ENCODE results near the gene HCK.
"Not testable (repeated sequence)": the region's sequence is repeated elsewhere in the genome, so short reads cannot be mapped to it uniquely, and the experiment has no call there.

Gene HCK

DNA sequence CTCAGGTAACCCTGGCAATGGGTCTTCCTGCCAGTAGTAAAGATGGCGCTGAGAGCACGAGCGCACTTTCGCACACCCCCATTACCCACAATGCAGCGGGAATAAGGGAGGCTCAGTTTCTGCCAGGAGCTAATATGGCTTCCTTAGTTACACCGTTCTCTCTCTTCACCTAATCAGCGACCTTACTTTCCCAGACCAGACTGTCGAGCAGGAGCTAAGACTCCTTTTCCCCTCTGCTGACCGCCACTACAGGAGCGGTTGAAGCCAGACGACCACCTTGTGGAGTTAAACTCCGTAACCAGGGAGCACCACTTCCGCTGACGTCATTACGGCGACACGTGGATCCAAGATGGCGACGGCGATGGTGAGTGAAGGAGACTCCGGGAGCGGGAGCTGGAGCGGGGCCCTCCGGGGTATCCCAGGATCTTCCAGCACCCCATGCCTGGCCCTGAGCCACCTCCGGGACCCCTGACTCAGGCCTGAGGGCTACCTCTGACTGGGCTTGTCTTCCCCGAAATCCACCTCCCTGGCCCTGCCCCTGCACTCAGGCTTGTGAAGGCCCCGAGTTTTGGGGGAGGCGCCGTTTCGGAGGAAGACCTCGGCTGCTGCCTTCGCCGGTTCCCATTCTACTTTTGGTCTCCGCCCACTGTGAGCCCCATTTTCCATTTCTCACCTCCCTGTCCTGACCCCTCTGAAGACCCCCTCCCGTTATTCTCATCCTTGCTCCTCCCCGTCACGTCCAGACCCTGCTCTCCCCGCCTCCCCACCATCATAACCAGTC lies 57.5 kb downstream of the HCK start, which contains the start of gene TM9SF4:
TSS of gene TM9SF4 (plus strand) at position 323 of the 781 bp plus-strand sequence. CDS start at position 350, 27 bp downstream.
- DNase-seq = peak; percentile 95

GRCh38 chr20:32110173-32110704 lies 58.2 kb downstream of the HCK start:
- peak; percentile 28 for DNase-seq

DNA sequence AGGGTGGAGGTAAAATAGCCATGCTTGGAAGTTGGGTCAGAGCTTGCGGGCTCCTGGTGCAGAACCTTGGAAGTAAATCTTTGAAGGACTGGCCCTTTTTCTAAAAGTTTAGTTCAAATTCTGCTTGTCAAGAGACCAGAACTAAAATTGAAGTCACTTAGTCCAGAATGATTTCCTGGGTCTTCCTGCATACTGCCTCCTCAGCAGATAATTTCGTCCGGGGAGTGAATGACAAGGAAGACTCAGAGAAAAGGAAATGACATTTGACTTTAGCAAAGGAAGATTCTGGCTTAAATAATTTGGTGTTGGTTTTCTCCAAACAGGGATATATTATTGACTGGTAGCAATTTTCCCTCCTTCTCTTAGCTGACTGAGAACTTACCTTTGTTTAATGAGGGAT lies 58.7 kb downstream of the HCK start:
- no peak for DNase-seq

DNA sequence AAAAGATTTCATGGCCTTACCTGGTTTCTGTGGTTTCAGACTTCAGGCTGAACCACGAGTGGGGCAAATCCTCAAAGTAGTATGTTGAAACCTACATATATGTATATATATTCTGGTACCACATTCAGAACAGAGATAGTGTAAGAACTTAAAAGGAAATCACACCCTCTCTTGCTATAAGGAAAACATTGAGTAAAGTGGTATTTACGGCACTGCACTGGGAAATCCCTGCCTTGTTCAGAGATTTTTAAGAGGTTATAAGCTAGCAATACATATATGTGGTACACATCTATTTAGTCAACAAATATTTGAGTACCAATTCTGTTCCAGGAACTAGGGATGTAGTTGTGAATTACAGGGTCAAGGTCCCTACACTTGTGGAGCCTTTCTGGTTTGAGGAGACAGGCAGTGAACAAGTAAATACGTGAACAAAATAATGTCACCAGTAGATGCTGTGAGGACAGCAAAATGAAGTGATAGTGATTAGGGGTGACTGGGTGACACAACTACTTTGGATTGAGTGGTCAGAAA lies 59.2 kb downstream of the HCK start:
- DNase-seq = no peak

DNA sequence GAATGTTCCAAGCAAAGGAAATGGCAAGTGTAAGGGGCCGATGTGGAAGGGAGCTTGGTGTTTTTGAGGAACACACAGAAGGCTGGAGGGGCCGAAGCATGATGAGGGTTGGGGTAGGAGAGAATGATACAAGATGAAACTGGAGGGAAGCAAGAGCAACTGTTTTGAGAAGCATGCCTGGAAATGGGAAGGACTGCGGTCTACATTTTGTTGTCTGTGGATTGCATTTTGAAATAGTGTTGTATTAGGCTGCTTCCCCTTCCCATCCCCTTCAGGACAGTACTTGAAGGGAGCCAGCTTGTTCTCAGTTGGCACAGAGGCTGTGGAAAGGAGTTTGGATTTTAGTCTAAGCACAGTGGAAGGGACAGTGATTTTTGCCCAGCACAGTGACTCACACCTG lies 59.7 kb downstream of the HCK start:
- DNase-seq = peak; percentile 13

- peak; percentile 30 for DNase-seq
Measured at GRCh38 chr20:32112841-32113240, 60.8 kb downstream of the HCK start.

GRCh38 chr20:32113591-32114260 lies 61.7 kb downstream of the HCK start:
- peak; percentile 5 for DNase-seq

GRCh38 chr20:32114305-32114960 lies 62.4 kb downstream of the HCK start:
- peak; percentile 39 for DNase-seq

GRCh38 chr20:32115211-32115767 lies 63.2 kb downstream of the HCK start:
- peak; percentile 16 for DNase-seq

DNA sequence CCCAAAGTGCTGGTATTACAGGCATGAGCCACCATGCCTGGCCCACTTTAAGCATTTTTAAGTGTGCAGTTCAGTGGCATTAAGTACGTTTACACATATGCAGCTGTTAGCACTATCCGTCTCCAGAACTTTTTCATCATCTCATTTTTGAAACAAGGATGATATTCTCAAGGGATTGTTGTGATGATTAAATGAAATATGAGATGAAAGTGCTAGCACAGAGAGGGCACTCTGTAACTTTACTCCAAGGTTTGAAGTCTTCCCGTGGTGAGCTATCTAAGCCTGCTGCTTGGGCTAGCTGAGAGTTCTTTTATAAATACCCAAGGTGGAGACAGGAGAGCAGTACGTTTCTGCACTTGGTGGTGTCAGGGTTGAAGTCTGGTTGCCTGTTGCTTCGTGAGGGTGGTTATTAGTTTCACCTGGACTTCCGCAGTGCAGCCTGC lies 64.1 kb downstream of the HCK start:
- peak; percentile 35 for DNase-seq

- DNase-seq = peak; percentile 18
Measured at GRCh38 chr20:32116796-32117195, 64.8 kb downstream of the HCK start.

DNA sequence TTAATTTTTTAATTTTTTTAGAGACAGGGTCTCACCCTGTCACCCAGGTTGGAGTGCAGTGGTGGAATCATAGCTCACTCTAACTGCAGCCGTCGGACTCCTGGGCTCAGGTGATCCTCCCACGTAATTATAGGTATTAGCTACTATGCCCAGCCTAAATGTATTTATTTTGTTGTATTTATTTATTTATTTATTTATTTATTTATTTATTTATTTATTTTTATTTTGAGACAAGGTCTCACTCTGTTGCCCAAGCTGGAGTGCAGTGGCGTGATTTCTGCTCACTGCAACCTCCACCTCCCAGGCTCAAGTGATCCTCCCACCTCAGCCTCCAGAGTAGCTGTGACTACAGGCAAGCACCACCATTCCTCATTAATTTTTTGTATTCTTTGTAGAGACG lies 66.4 kb downstream of the HCK start:
- DNase-seq = not testable (repeated sequence)

- DNase-seq = no peak
Measured at GRCh38 chr20:32119734-32120133, 67.7 kb downstream of the HCK start.

DNA sequence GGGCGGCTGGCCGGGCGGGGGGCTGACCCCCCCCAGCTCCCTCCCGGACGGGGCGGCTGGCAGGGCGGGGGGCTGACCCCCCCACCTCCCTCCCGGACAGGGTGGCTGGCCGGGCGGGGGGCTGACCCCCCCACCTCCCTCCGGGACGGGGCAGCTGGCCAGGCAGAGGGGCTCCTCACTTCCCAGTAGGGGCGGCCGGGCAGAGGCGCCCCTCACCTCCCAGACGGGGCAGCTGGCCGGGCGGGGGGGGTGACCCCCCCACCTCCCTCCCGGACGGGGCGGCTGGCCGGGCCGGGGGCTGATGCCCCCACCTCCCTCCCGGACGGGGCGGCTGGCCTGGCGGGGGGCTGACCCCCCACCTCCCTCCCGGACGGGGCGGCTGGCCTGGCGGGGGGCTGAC lies 69.9 kb downstream of the HCK start:
- not testable (repeated sequence) for DNase-seq

DNA sequence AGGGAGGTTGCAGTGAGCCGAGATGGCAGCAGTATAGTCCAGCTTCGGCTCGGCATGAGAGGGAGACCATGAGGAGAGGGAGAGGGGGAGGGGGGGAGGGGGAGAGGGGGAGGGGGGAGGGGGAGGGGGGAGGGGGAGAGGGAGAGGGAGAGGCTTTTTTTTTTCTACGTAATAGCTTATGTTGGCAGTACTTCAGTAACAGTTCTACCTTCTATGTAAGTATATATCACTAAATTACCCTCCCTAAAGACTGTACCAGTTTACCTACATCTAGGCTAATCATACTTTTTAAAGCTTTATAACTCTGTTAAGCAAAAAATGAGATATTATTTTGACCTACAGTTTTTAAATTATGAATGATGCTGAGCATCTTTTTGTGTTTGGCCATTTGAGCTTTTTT lies 71.0 kb downstream of the HCK start:
- no peak for DNase-seq

GRCh38 chr20:32124916-32125454 lies 72.9 kb downstream of the HCK start:
- peak; percentile 6 for DNase-seq

GRCh38 chr20:32125506-32125905 lies 73.5 kb downstream of the HCK start:
- DNase-seq = peak; percentile 33

DNA sequence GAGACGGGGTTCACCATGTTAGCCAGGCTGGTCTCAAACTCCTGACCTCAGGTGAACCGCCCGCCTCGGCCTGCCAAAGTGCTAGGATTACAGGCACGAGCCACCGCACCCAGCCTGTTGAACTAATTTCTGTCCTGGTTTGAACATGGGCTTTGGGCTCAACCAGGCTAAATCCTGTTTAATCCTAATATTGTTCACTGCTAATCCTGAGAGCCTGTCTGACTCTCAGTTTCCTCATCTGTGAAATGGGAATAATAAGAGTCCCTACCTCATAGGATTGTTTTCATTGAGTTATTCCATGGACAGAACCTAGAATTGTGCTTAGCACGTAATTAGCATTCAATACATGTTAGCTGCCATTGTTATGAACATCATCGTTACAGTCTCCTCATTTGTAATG lies 74.9 kb downstream of the HCK start:
- DNase-seq = peak; percentile 14

GRCh38 chr20:32127347-32127746 lies 75.3 kb downstream of the HCK start:
- DNase-seq = peak; percentile 30

- DNase-seq = peak; percentile 11
Measured at GRCh38 chr20:32128167-32128566, 76.1 kb downstream of the HCK start.

GRCh38 chr20:32129863-32130262 lies 77.8 kb downstream of the HCK start:
- no peak for DNase-seq

- peak; percentile 10 for DNase-seq
Measured at GRCh38 chr20:32130352-32130751, 78.3 kb downstream of the HCK start.

- no peak for DNase-seq
Measured at GRCh38 chr20:32130965-32131364, 78.9 kb downstream of the HCK start.
